GM23338 (cell line): ENCODE data around the gene TOLLIP. TPM values are rescaled to one million over a fixed set of nuclear protein-coding genes. Genes with fewer than 3 reads are reported as not detected.
"Not testable (repeated sequence)": the region's sequence is repeated elsewhere in the genome, so short reads cannot be mapped to it uniquely, and the experiment has no call there.

Experiments used
- ATAC-seq: fragments of 200-7000 bp; cut with Tn5 transposase; 3 replicates; pipeline ENCODE4 v1.9.1; 2020
- DNase-seq: peaks from one replicate; pipeline ENCODE4 v3.0.0-alpha.2; 2015; ENCODE audit warnings: low spot score
- H2AFZ ChIP-seq: fragments of 200-600 bp; sonication (generic); 2 replicates; pipeline ENCODE4 v1.8.0; 2016; ENCODE audit warnings: antibody characterized with exemption, mild to moderate bottlenecking, moderate library complexity
- H3F3A ChIP-seq: fragments of 200-600 bp; sonication (generic); replicated peaks from 2 replicates; pipeline ENCODE4 v1.8.0; 2017; ENCODE audit warnings: antibody characterized with exemption, mixed run types, low read depth
- H3K27ac ChIP-seq: fragments of 200-600 bp; sonication (generic); 2 replicates; pipeline ENCODE4 v1.6.1; 2016; ENCODE audit warnings: low read depth
- H3K27me3 ChIP-seq: fragments of 200-600 bp; sonication (generic); 2 replicates; pipeline ENCODE4 v1.8.0; 2016; ENCODE audit warnings: mild to moderate bottlenecking, mixed run types, moderate library complexity; ENCODE audit not compliant: insufficient read depth
- H3K36me3 ChIP-seq: fragments of 200-600 bp; sonication (generic); 2 replicates; pipeline ENCODE4 v1.8.0; 2016; ENCODE audit warnings: mild to moderate bottlenecking; ENCODE audit not compliant: insufficient read depth
- H3K4me1 ChIP-seq: fragments of 200-600 bp; sonication (generic); 2 replicates; pipeline ENCODE4 v1.8.0; 2016; ENCODE audit warnings: mild to moderate bottlenecking, moderate library complexity; ENCODE audit not compliant: insufficient read depth
- H3K4me2 ChIP-seq: fragments of 200-600 bp; sonication (generic); 2 replicates; pipeline ENCODE4 v1.7.1; 2017; ENCODE audit warnings: mixed run types
- H3K4me3 ChIP-seq: fragments of 200-600 bp; sonication (generic); 2 replicates; pipeline ENCODE4 v1.6.1; 2016; ENCODE audit warnings: mixed run types
- H3K79me2 ChIP-seq: fragments of 200-600 bp; sonication (generic); replicated peaks from 2 replicates; pipeline ENCODE4 v1.8.0; 2017; ENCODE audit warnings: mild to moderate bottlenecking; ENCODE audit not compliant: insufficient read depth
- H3K9me2 ChIP-seq: fragments of 200-600 bp; sonication (generic); 2 replicates; pipeline ENCODE4 v1.8.0; 2017; ENCODE audit not compliant: insufficient read depth
- H4K20me1 ChIP-seq: fragments of 200-600 bp; sonication (generic); replicated peaks from 2 replicates; pipeline ENCODE4 v1.8.0; 2017; ENCODE audit warnings: mild to moderate bottlenecking; ENCODE audit not compliant: insufficient read depth
- H3K27ac Mint-ChIP-seq: 2 replicates; pipeline ENCODE4 v1.8.0; 2020; ENCODE audit warnings: inconsistent platforms, mild to moderate bottlenecking, moderate library complexity, mixed read lengths
- H3K27me3 Mint-ChIP-seq: 3 replicates; pipeline ENCODE4 v1.8.0; 2022; ENCODE audit warnings: low read depth, mild to moderate bottlenecking, moderate library complexity, mixed read lengths, inconsistent platforms; ENCODE audit not compliant: insufficient read depth, poor library complexity
- H3K36me3 Mint-ChIP-seq: 3 replicates; pipeline ENCODE4 v1.8.0; 2021; ENCODE audit warnings: low read depth, mild to moderate bottlenecking, inconsistent platforms, moderate library complexity, mixed read lengths
- H3K4me1 Mint-ChIP-seq: 3 replicates; pipeline ENCODE4 v1.8.0; 2020; ENCODE audit warnings: mild to moderate bottlenecking, inconsistent platforms, mixed read lengths
- H3K4me3 Mint-ChIP-seq: 3 replicates; pipeline ENCODE4 v1.8.0; 2021; ENCODE audit warnings: moderate library complexity, mild to moderate bottlenecking, inconsistent platforms, mixed read lengths
- H3K9me3 Mint-ChIP-seq: 3 replicates; pipeline ENCODE4 v1.8.0; 2020; ENCODE audit warnings: moderate library complexity, mild to moderate bottlenecking, inconsistent platforms, mixed read lengths
- JUNB ChIP-seq: IDR thresholded peaks from one replicate; pipeline ENCODE4 v1.6.1; 2016; ENCODE audit warnings: antibody characterized with exemption; ENCODE audit not compliant: unreplicated experiment
- ZNF331 ChIP-seq: fragments of 250-450 bp; sonication (Bioruptor Pico); IDR thresholded peaks from 2 replicates; pipeline ENCODE4 v1.5.0; 2020; ENCODE audit warnings: low read depth, mild to moderate bottlenecking, moderate library complexity
- polyA plus RNA-seq: library from polyadenylated mRNA; unstranded; fragments of >200 nt; fragmentation: Nextera tagmentation; extraction: Ambion mirVana; gene quantifications from 2 replicates; pipeline ENCODE4 v1.2.1, GENCODE V29; 2016
- total RNA-seq: library from RNA; depleted of rRNA; stranded (reverse); fragments of >200 nt; shearing (Covaris generic); gene quantifications from 2 replicates; pipeline ENCODE4 v1.2.3, GENCODE V29; 2014
- TF ChIP-seq, protein P1 (sequence below): IDR thresholded peaks from 2 replicates; pipeline ENCODE4 v1.6.1; 2016; ENCODE audit warnings: antibody characterized with exemption

TOLLIP gene
- total and polyA plus RNA-seq, 2 experiments from 2014 or later = 13.5 to 18.0 TPM

DNA sequence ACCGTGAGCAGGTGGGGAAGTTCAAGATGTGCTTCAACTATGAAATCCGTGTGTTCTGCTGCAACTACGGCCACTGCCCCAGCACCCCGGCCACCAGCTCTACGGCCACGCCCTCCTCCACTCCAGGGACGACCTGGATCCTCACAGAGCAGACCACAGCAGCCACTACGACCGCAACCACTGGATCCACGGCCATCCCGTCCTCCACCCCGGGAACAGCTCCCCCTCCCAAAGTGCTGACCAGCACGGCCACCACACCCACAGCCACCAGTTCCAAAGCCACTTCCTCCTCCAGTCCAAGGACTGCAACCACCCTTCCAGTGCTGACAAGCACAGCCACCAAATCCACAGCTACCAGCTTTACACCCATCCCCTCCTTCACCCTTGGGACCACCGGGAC lies 63.7 kb downstream of the TOLLIP start:
- not testable (repeated sequence) for H2AFZ ChIP-seq, H3K4me1 ChIP-seq, ATAC-seq, H3K4me3 Mint-ChIP-seq, H3F3A ChIP-seq, H3K4me1 Mint-ChIP-seq, H3K4me2 ChIP-seq, H3K27ac ChIP-seq, H3K36me3 ChIP-seq, H3K9me2 ChIP-seq, H3K27ac Mint-ChIP-seq, H3K27me3 ChIP-seq, H3K79me2 ChIP-seq, H4K20me1 ChIP-seq, DNase-seq, H3K4me3 ChIP-seq
- peaks cover 38% of the 10 kb centered on the region for H3K36me3 Mint-ChIP-seq
- peaks cover 69% of the 10 kb centered on the region for H3K9me3 Mint-ChIP-seq
- peaks cover 14% of the 10 kb centered on the region for H3K27me3 Mint-ChIP-seq

DNA sequence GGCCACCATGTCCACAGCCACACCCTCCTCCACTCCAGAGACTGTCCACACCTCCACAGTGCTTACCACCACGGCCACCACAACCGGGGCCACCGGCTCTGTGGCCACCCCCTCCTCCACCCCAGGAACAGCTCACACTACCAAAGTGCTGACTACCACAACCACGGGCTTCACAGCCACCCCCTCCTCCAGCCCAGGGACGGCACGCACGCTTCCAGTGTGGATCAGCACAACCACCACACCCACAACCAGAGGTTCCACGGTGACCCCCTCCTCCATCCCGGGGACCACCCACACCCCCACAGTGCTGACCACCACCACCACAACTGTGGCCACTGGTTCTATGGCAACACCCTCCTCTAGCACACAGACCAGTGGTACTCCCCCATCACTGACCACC lies 64.9 kb downstream of the TOLLIP start:
- not testable (repeated sequence) for H3F3A ChIP-seq, H3K4me1 Mint-ChIP-seq, ATAC-seq, H3K79me2 ChIP-seq, H2AFZ ChIP-seq, H4K20me1 ChIP-seq, DNase-seq, H3K4me2 ChIP-seq, H3K4me3 ChIP-seq, H3K4me3 Mint-ChIP-seq, H3K36me3 ChIP-seq, H3K27ac ChIP-seq, H3K27me3 ChIP-seq, H3K9me2 ChIP-seq, H3K4me1 ChIP-seq, H3K27ac Mint-ChIP-seq
- Mint-ChIP-seq H3K27me3 (peaks cover 14% of the 10 kb centered on the region), H3K9me3 (peaks cover 57% of the 10 kb centered on the region), H3K36me3 (peaks cover 33% of the 10 kb centered on the region)

DNA sequence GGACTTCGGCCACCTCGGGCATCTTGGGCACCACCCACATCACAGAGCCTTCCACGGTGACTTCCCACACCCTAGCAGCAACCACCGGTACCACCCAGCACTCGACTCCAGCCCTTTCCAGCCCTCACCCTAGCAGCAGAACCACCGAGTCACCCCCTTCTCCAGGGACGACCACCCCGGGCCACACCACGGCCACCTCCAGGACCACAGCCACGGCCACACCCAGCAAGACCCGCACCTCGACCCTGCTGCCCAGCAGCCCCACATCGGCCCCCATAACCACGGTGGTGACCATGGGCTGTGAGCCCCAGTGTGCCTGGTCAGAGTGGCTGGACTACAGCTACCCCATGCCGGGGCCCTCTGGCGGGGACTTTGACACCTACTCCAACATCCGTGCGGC lies 65.9 kb downstream of the TOLLIP start:
- H3K4me2 ChIP-seq, H3F3A ChIP-seq, H3K4me1 Mint-ChIP-seq, DNase-seq, H3K9me2 ChIP-seq, H3K27ac Mint-ChIP-seq, H3K79me2 ChIP-seq, H4K20me1 ChIP-seq, ATAC-seq, H3K36me3 ChIP-seq, H3K27me3 ChIP-seq, H2AFZ ChIP-seq, H3K4me1 ChIP-seq, H3K4me3 ChIP-seq, H3K4me3 Mint-ChIP-seq, H3K27ac ChIP-seq: not testable (repeated sequence)
- Mint-ChIP-seq H3K9me3 (peaks cover 52% of the 10 kb centered on the region), H3K36me3 (peaks cover 32% of the 10 kb centered on the region), H3K27me3 (peaks cover 14% of the 10 kb centered on the region)

DNA sequence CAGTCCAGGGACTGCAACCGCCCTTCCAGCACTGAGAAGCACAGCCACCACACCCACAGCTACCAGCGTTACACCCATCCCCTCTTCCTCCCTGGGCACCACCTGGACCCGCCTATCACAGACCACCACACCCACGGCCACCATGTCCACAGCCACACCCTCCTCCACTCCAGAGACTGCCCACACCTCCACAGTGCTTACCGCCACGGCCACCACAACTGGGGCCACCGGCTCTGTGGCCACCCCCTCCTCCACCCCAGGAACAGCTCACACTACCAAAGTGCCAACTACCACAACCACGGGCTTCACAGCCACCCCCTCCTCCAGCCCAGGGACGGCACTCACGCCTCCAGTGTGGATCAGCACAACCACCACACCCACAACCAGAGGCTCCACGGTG lies 66.7 kb downstream of the TOLLIP start:
- H3K4me3 Mint-ChIP-seq, H3F3A ChIP-seq, H3K27ac Mint-ChIP-seq, H3K27me3 ChIP-seq, H2AFZ ChIP-seq, H4K20me1 ChIP-seq, H3K79me2 ChIP-seq, DNase-seq, H3K4me3 ChIP-seq, H3K4me1 Mint-ChIP-seq, H3K27ac ChIP-seq, H3K9me2 ChIP-seq, H3K36me3 ChIP-seq, H3K4me1 ChIP-seq, H3K4me2 ChIP-seq, ATAC-seq: not testable (repeated sequence)
- H3K36me3 Mint-ChIP-seq = peaks cover 27% of the 10 kb centered on the region
- peaks cover 11% of the 10 kb centered on the region for H3K27me3 Mint-ChIP-seq
- peaks cover 46% of the 10 kb centered on the region for H3K9me3 Mint-ChIP-seq

DNA sequence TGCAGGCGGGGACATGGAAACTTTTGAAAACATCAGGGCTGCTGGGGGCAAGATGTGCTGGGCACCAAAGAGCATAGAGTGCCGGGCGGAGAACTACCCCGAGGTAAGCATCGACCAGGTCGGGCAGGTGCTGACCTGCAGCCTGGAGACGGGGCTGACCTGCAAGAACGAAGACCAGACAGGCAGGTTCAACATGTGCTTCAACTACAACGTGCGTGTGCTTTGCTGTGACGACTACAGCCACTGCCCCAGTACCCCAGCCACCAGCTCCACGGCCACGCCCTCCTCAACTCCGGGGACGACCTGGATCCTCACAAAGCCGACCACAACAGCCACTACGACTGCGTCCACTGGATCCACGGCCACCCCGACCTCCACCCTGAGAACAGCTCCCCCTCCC lies 67.1 kb downstream of the TOLLIP start:
- Mint-ChIP-seq H3K9me3 (peaks cover 44% of the 10 kb centered on the region), H3K36me3 (peaks cover 27% of the 10 kb centered on the region)

More for the DNA sequence above, 67.1 kb downstream of the TOLLIP start:
- Mint-ChIP-seq H3K4me3 (no peak overlapping the region), H3K27ac (no peak overlapping the region), H3K27me3 (peaks cover 10% of the 10 kb centered on the region), H3K4me1 (no peaks in the 10 kb centered on the region)
- H3K79me2 ChIP-seq = no peaks in the 10 kb centered on the region
- no peak overlapping the region for H2AFZ ChIP-seq
- ATAC-seq (no peak), DNase-seq (no peak)
- H3K4me1 ChIP-seq = no peaks in the 10 kb centered on the region
- no peaks in the 10 kb centered on the region for H3K36me3 ChIP-seq
- no peak overlapping the region for H3K27ac ChIP-seq
- no peaks in the 10 kb centered on the region for H3F3A ChIP-seq
- H3K27me3 ChIP-seq = no peaks in the 10 kb centered on the region
- H4K20me1 ChIP-seq = no peaks in the 10 kb centered on the region
- H3K4me3 ChIP-seq = no peak overlapping the region
- no peaks in the 10 kb centered on the region for H3K9me2 ChIP-seq
- H3K4me2 ChIP-seq = no peak overlapping the region
- TF ChIP-seq, protein P1, sequence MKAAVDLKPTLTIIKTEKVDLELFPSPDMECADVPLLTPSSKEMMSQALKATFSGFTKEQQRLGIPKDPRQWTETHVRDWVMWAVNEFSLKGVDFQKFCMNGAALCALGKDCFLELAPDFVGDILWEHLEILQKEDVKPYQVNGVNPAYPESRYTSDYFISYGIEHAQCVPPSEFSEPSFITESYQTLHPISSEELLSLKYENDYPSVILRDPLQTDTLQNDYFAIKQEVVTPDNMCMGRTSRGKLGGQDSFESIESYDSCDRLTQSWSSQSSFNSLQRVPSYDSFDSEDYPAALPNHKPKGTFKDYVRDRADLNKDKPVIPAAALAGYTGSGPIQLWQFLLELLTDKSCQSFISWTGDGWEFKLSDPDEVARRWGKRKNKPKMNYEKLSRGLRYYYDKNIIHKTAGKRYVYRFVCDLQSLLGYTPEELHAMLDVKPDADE = no peak
- TF ChIP-seq ZNF331 (CRISPR knock-in tag) (no peak), JUNB (no peak)
